HG02759 (cell line): ENCODE results near the gene RAB11FIP4.
"Not testable (repeated sequence)": the region's sequence is repeated elsewhere in the genome, so short reads cannot be mapped to it uniquely, and the experiment has no call there.

Source experiments
- ATAC-seq: cut with Tn5 transposase; IDR thresholded peaks from one replicate; pipeline ENCODE4 v1.9.1; 2021; ENCODE audit warnings: mild to moderate bottlenecking, moderate library complexity; ENCODE audit not compliant: unreplicated experiment

RAB11FIP4 gene

GRCh38 chr17:31428512-31428911 is 37.0 kb downstream of the RAB11FIP4 start:
- no peak for ATAC-seq

- ATAC-seq: no peak
Measured at GRCh38 chr17:31431098-31431851, 39.8 kb downstream of the RAB11FIP4 start.

GRCh38 chr17:31431852-31432658 is 40.6 kb downstream of the RAB11FIP4 start:
- no peak for ATAC-seq

GRCh38 chr17:31433091-31433790 is 41.8 kb downstream of the RAB11FIP4 start:
- no peak for ATAC-seq

GRCh38 chr17:31433811-31434726 is 42.6 kb downstream of the RAB11FIP4 start:
- ATAC-seq: no peak

- ATAC-seq: no peak
Measured at GRCh38 chr17:31434727-31435050, 43.2 kb downstream of the RAB11FIP4 start.

GRCh38 chr17:31435581-31435980 is 44.1 kb downstream of the RAB11FIP4 start:
- no peak for ATAC-seq

GRCh38 chr17:31437720-31438400 is 46.4 kb downstream of the RAB11FIP4 start:
- no peak for ATAC-seq

GRCh38 chr17:31439716-31440115 is 48.2 kb downstream of the RAB11FIP4 start:
- ATAC-seq: no peak

GRCh38 chr17:31442276-31442675 is 50.8 kb downstream of the RAB11FIP4 start:
- ATAC-seq: no peak

- not testable (repeated sequence) for ATAC-seq
Measured at GRCh38 chr17:31442856-31443255, 51.4 kb downstream of the RAB11FIP4 start.

GRCh38 chr17:31443386-31443785 is 51.9 kb downstream of the RAB11FIP4 start:
- no peak for ATAC-seq

- ATAC-seq: no peak
Measured at GRCh38 chr17:31444026-31444425, 52.6 kb downstream of the RAB11FIP4 start.

- ATAC-seq: no peak
Measured at GRCh38 chr17:31446195-31446967, 54.9 kb downstream of the RAB11FIP4 start.

GRCh38 chr17:31448467-31449077 is 57.1 kb downstream of the RAB11FIP4 start:
- no peak for ATAC-seq

GRCh38 chr17:31449111-31449510 is 57.6 kb downstream of the RAB11FIP4 start:
- ATAC-seq: no peak

- no peak for ATAC-seq
Measured at GRCh38 chr17:31449746-31450145, 58.3 kb downstream of the RAB11FIP4 start.

GRCh38 chr17:31452101-31452500 is 60.6 kb downstream of the RAB11FIP4 start:
- no peak for ATAC-seq

- ATAC-seq: no peak
Measured at GRCh38 chr17:31452561-31453110, 61.2 kb downstream of the RAB11FIP4 start.
